Urothelium cell line (cell line): ENCODE measurements around the gene KIF3A.
"Not testable (repeated sequence)": the region's sequence is repeated elsewhere in the genome, so short reads cannot be mapped to it uniquely, and the experiment has no call there.

Source experiments
- DNase-seq: peaks from one replicate; pipeline ENCODE4 v3.0.0; 2011; ENCODE audit warnings: low spot score, mixed read lengths
- FAIRE-seq: peaks from 2 replicates; lab custom pipeline; 2011; peaks lifted over from hg19 to GRCh38; lab: Jason Lieb, UNC

KIF3A gene

GRCh38 chr5:132733499-132734148 is 3.7 kb downstream of the KIF3A start:
- FAIRE-seq (no peak), DNase-seq (no peak)

GRCh38 chr5:132729896-132730295 is 7.5 kb downstream of the KIF3A start:
- FAIRE-seq: no peak

GRCh38 chr5:132725745-132726144 is 11.6 kb downstream of the KIF3A start:
- no peak for FAIRE-seq
- no peak for DNase-seq

More at GRCh38 chr5:132729896-132730295, 7.5 kb downstream of the KIF3A start:
- no peak for DNase-seq

DNA sequence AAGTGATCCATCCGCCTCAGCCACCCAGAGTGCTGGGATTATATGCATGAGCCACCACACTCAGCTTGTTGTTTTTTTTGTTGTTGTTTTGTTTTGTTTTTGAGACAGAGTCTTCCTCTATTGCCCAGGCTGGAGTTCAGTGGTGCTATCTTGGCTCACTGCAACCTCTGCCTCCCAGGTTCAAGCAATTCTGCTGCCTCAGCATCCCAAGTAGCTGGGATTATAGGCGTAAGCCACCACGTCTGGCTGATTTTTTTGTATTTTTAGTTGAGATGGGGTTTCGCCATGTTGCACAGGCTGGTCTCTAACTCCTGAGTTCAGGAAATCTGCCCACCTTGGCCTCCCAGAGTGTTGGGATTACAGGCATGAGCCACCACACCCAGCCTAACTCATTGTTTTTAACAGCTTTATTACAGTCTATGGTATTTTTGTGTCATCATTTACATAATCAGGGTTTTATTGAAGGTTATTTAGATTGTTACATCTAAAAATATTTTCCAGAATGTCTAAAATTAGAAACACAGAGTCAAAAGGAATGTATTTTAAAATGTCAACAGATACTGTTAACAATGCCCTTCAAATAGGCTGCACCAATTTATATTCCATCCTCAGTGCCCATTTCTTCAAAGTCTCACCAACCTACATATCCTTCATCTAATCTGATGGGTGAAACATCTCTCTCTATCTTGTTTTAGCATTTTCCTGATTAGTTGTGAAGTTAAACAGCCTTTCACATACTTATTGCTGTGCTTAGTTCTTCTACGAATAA is 18.6 kb downstream of the KIF3A start:
- FAIRE-seq: no peak
- no peak for DNase-seq

DNA sequence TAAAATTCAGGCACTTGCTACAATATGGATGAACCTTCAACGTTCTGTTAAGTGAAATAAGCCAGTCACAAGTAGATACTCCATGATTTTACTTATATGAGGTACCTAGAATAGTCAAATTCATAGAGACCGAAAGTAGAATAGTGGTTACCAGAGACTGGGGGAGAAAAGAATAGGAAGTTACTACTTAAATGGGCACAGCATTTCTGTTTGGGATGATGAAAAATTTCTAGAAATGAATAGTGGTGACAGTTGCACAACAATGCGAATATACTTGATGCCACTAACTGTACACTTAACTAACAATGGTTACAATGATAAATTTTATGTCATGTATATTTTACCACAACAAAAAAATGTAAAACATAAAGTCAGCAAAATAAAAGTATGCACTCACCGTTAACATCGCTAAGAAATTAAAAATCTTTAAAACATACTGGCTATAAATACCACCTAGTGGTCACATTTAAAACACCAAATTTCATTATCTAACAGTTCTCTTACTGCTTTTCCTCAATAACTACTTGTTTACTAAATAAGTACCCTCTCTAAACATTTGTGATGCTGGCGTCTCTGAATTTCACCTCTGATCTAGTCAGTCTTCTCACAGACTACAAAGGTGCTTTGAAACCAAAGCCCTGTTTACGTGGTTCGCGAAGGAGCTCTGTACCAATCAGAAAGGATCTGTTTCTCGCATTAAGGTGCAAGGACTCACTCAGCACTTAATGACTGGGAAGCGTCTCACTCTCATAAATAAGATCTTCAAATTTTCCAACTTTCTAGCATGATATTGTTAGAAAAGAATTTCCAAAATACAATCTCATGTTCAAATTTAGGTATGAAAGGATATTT is 22.7 kb downstream of the KIF3A start:
- DNase-seq: no peak
- no peak for FAIRE-seq

GRCh38 chr5:132708645-132709044 is 28.7 kb downstream of the KIF3A start:
- no peak for FAIRE-seq
- DNase-seq: no peak

- FAIRE-seq: no peak
- no peak for DNase-seq
Observed at GRCh38 chr5:132704875-132705274, 32.5 kb downstream of the KIF3A start.

DNA sequence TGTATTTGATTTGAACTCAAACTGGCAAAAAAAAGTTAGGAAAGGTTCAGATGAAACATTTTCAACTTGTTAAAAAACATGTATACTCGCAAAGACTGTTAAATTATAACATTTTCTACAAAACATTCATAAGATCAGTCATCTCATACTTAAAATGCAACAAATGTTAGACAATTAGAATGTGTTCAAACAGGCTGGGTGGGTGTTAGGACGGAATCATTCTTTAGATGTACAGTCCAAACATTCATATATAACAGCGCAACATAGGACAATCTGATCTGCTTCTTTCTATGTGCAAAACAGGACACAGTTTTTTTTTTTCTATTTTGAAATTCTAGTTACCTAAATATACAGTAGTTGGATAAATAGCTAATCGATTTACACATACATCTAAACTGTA is 41.4 kb downstream of the KIF3A start:
- no peak for FAIRE-seq
- DNase-seq: no peak

DNA sequence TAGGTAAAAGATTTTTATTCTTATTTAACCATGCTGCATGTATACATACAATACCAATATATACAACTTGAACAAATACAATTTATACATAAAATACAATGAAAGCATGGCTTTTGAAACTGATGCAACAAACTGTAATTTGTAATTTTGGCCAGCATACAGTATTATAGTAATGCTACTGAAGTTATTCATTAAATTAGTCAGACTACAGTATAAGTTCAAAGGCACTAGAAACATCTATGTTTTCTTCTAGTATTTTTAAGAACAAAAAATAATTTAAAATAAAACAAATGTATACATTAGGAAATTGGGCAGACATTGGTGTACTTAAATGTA is 44.7 kb downstream of the KIF3A start:
- FAIRE-seq (no peak), DNase-seq (no peak)

DNA sequence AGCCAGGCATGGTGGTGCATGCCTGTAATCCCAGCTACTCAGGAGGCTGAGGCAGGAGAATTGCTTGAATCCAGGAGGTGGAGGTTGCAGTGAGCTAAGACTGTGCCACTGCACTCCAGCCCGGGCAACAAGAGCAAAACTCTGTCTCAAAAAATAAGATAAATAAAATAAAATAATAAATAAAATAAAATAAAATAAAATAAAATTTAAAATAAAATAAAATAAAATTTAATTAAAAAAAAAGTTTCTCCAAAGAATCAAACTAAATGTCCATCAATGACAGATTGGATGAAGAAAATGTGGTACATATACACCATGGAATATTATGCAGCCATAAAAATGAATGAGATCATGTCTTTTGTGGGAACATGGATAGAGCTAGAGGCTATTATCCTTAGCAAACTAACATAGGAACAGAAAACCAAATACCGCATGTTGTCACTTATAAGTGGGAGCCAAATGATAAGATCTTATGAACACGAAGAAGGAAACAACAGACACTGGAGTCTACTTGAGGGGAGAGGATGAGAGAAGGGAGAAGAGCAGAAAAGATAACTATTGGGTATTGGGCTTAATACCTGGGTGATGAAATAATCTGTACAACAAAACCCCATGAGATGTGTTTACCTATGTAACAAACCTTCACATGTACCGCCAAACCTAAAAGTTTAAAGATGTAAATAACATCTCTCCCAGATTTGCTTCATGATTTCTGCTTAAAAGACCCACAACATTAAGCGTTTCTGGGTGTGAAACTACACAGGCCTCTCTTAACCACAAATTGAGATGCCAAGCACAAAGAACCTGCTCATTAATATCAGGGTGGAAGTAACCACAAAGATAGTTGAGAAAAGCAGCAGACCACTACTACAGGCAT is 45.4 kb downstream of the KIF3A start:
- not testable (repeated sequence) for DNase-seq, FAIRE-seq

- FAIRE-seq (no peak), DNase-seq (no peak)
Observed at GRCh38 chr5:132690156-132690555, 47.2 kb downstream of the KIF3A start.

DNA sequence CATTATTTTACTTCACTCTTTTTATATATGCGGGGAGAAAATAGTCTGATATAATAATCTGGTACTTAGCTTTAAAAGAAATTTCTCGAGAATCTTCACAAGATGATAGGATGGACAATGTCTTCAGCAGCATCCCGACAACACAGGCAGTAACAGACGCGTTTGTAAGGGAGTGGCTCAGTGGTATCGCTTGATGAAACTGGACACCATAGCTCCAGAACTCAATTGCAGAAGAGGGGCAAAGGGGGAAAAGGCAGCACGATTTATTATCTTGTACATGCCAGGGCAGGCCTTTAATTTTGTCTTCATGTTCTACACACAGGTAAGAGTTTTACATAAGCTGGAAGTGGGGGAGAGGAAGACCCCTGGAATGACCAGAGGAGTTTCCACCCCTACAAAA is 47.8 kb downstream of the KIF3A start:
- no peak for DNase-seq
- no peak for FAIRE-seq

- DNase-seq: no peak
- FAIRE-seq: no peak
Observed at GRCh38 chr5:132688536-132689339, 48.6 kb downstream of the KIF3A start.

DNA sequence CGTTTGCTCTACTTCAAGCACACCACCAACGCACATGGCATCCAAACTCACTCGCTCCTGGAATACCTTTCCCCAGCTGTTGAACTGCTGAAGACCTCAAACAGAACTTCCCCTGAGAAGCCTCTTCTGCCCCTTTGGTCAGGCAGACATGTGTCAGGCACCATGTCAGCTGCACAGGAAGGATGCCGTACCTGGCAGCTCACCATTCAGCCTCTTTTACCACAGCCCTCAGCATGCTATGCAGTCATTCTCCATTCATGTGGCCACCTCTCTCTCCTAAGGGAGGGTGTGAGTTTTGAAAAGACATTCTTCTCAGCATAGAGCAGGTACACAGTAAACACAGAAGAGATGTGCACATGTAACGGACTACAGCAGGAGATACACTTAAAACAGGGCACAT is 49.4 kb downstream of the KIF3A start:
- FAIRE-seq (no peak), DNase-seq (no peak)

- no peak for FAIRE-seq
- no peak for DNase-seq
Observed at GRCh38 chr5:132686193-132686592, 51.2 kb downstream of the KIF3A start.

DNA sequence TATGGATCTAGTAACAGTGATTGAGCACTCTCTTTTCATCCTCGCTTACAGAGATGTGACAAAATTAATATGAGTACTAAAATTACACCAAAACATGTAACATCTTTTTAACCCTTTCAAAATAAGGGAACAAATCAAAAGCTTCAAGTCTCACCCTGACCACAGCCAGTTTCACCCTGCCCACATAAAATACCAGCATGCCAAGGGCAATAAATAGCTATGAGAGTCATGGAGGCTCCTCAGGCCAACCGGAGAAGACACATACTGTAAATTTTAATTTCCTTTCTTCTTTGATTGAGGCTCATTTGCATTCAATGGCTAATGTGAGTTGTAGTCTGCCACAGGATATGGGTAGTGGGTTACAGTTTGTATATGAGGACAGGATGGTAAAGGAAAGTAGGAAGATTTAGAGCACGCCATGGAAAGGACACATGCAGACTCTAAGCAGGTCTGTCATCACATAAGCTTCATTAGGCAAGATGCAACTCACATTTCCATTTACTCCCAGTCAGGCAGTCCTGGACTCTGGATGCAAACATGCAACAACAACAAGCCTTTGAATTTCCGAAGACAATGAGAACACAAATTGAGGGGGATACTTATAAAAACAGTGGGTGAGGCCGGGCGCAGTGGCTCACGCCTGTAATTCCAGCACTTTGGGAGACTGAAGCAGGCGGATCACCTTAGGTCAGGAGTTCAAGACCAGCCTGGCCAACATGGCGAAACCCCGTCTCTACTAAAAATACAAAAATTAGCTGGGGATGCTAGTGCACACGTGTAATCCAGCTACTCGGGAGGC is 52.2 kb downstream of the KIF3A start:
- DNase-seq: no peak
- FAIRE-seq: no peak

GRCh38 chr5:132684491-132684890 is 52.9 kb downstream of the KIF3A start:
- FAIRE-seq: no peak
- no peak for DNase-seq

DNA sequence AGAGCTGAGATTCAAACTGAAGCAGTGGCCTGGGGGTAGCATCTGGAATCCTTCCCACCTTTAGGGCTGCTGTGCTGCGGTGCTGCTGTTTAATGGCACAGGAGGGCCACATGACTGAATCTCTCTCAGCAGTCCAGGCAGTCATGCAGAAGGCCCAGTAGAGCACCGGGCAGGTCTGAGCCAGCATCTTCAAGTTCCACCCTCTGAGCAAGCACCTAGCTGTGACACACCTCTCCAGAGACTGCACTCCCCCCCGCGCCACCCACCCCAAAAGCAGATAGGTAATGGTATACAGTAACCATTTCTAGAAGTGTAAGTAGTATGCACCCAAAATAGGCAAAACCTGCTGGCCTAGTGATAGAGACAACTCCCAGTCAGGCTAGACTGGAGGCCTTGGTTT is 55.4 kb downstream of the KIF3A start:
- no peak for FAIRE-seq
- DNase-seq: no peak

DNA sequence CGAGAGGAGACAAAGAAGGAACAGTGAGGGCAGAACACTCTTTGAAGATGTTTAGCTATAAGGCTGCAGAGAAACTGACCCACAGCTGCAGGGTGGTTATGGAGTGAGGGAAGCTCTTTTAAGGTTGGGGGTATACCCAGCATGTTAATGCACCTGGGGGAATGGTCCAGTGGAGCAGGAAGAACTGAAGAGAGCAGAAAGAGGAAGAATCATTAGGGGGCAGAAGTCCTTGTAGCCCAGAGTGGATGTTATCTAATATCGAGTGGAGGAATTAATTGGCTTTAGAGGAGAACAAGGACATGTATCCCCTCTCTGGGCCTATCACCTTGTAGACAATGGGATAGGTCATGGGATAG is 55.9 kb downstream of the KIF3A start:
- FAIRE-seq (no peak), DNase-seq (no peak)
